Activated CD4-positive, alpha-beta T cell treated with anti-CD3 and anti-CD28 coated beads, Interleukin-2, amount 10 ng/mL, durations not matched to agents 7 days and 5 days (primary cell): ENCODE data around the gene ZBTB7B. TPM values are rescaled to one million over a fixed set of nuclear protein-coding genes. Genes with fewer than 3 reads are reported as not detected.
A peak's percentile ranks its signal among the peaks of the same experiment; 100 is the strongest.

Source experiments
- CTCF ChIA-PET: fragments of 350-600 bp; sonication (Branson Sonifier 250); formaldehyde crosslinking; loops from one replicate; lab custom pipeline; 2021; ENCODE audit warnings: antibody characterized with exemption; lab: Charles Lee
- POLR2A ChIA-PET: fragments of 350-600 bp; sonication (Branson Sonifier 250); formaldehyde crosslinking; loops from one replicate; lab custom pipeline; 2021; ENCODE audit warnings: antibody characterized with exemption; lab: Charles Lee
- DNase-seq: peaks from one replicate; pipeline ENCODE4 v3.0.0-alpha.2; 2020
- H3K27ac Mint-ChIP-seq: one replicate; pipeline ENCODE4 v1.8.0; 2021; ENCODE audit warnings: mild to moderate bottlenecking, moderate library complexity, mixed read lengths
- H3K27me3 Mint-ChIP-seq: one replicate; pipeline ENCODE4 v1.8.0; 2021; ENCODE audit warnings: mixed read lengths
- H3K36me3 Mint-ChIP-seq: one replicate; pipeline ENCODE4 v1.8.0; 2021; ENCODE audit warnings: low read depth, mixed read lengths
- H3K4me1 Mint-ChIP-seq: one replicate; pipeline ENCODE4 v1.8.0; 2021; ENCODE audit warnings: mixed read lengths
- H3K4me3 Mint-ChIP-seq: one replicate; pipeline ENCODE4 v1.8.0; 2021; ENCODE audit warnings: mild to moderate bottlenecking, moderate library complexity, mixed read lengths
- H3K9me3 Mint-ChIP-seq: one replicate; pipeline ENCODE4 v1.8.0; 2021; ENCODE audit warnings: mixed read lengths
- total RNA-seq, 2 experiments: library from RNA; stranded (reverse); gene quantifications; one replicate each; pipeline ENCODE4 v1.2.3, GENCODE V29; 2021

The ZBTB7B gene
- total RNA-seq, 2 experiments from 2014 or later: 112 to 127 TPM

DNA sequence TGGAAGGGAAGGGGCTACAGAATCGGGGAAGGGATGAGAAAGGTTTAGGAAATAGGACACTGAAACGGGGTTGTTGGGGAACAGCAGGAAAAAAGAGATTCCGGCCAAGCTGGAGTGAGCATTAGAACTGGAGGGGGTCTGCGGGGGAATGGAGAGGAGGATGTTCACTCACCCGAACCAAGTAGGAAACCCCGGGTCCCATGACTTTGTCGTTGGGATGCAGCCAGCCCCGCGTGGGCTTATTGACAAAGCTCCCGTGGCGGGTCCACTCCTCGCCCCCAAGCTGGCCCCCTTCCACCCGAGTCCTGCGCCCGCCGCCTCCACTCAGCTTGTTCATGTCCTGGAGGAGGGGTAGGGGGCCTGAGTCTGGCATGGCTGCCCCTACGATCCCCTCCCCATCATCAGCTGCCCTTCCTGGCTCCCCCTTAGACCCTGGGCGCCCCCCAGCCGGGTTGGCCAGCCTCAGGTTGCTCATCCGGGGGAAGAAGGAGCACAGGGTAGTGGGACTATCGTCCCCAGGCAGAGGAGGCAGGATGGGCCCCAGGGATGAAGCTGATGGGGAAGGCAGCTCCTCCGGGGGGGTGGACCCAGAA is 32.6 kb upstream of the ZBTB7B start:
- peaks cover 51% of the 10 kb centered on the region for H3K4me1 Mint-ChIP-seq
- CTCF ChIA-PET: interaction anchor here (1.0 to 6.4 kb wide), 6 partner anchors 9 to 202 kb away, joined by 3 to 26 read pairs (median 8); partner anchors contain the start of genes FLAD1, KRTCAP2, PBXIP1 and PYGO2
- peaks cover 34% of the 10 kb centered on the region for H3K36me3 Mint-ChIP-seq
- no peak overlapping the region for H3K27ac Mint-ChIP-seq
- H3K4me3 Mint-ChIP-seq: no peak overlapping the region
- H3K9me3 Mint-ChIP-seq: no peaks in the 10 kb centered on the region
- no peak for DNase-seq
- POLR2A ChIA-PET: interaction anchor here (1.0 kb wide), 1 partner anchor 13 kb away, joined by 3 read pairs; the partner anchor contains the start of gene FLAD1
- H3K27me3 Mint-ChIP-seq: no peaks in the 10 kb centered on the region

DNA sequence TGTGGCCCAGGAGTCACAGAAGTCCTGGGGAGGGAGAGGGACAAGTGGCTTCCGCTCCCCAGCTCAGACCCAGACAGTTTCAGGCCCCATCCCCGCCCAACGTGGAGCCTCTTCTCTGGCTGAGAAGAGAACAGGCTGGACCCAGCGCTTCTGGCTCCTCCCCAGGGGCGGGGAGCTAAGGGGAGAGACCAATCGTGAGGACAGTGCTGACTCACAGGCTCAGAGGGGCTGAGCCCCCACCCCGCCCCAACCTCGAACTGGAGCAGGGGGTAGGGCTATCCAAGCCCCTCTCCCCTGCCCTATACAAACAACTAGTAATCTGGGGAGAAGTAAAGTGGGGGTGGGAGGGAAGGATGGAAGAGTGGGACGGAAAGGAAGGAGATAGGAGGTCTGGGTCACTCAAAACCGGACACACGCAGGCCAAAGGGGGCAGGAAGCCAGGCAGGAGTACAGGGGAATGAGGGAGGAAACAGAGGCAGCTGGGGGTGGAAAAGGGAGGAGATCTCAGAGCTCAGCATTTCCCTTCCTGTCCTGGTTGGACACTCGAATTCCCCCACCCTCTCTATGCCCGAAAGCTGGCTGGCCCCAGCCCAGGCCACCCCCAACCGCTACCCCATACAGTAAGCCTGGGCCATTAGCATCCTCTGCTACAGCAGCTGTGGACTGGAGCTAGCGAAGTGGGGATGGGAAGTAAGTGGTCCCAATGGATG is 31.8 kb upstream of the ZBTB7B start, which contains the start of gene SHC1:
Gene SHC1, minus strand, starts transcription at position 117 of the 710 bp plus-strand sequence. CDS start 221 bp downstream, outside the sequence.
- POLR2A ChIA-PET: interaction anchor here (0.6 kb wide), 1 partner anchor 82 kb away, joined by 3 read pairs; no protein-coding TSS in a partner anchor
- DNase-seq: peak; percentile 39
- Mint-ChIP-seq H3K9me3 (no peaks in the 10 kb centered on the region), H3K36me3 (peaks cover 34% of the 10 kb centered on the region), H3K4me1 (peaks cover 51% of the 10 kb centered on the region), H3K4me3 (peak within 1 kb of the TSS; percentile 25), H3K27me3 (no peaks in the 10 kb centered on the region), H3K27ac (peak within 1 kb of the TSS; percentile 72)
- CTCF ChIA-PET: interaction anchor here (0.9 to 6.4 kb wide), 11 partner anchors 10 to 202 kb away, joined by 3 to 26 read pairs (median 7); partner anchors contain the start of genes FLAD1, KRTCAP2, LENEP and PMVK

- ChIA-PET CTCF (interaction anchor here (0.6 to 6.4 kb wide), 11 partner anchors 10 to 201 kb away, joined by 3 to 26 read pairs (median 7); partner anchors contain the start of genes FLAD1, KRTCAP2, LENEP and PMVK), POLR2A (no interaction called here)
- Mint-ChIP-seq H3K4me3 (peak overlapping the region; percentile 25), H3K36me3 (peaks cover 32% of the 10 kb centered on the region), H3K27me3 (no peaks in the 10 kb centered on the region), H3K27ac (peak overlapping the region; percentile 63), H3K9me3 (no peaks in the 10 kb centered on the region), H3K4me1 (peaks cover 51% of the 10 kb centered on the region)
- DNase-seq: no peak
Observed at GRCh38 chr1:154971341-154971998, 31.1 kb upstream of the ZBTB7B start.

DNA sequence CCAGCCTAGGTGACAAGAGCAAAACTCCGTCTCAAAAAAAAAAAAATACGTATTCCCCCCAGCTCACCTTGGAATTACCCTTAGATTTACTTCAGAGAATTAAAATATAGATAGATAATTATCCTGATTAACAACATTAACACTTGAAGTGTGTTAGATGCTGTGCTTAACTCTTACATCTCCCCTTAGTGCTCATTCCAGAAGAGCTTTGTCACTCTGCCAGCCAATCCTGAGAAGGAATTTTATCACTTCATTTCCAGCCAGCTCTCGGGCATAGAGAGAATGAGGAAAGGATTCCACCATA is 30.4 kb upstream of the ZBTB7B start:
- ChIA-PET POLR2A (no interaction called here), CTCF (interaction anchor here (0.6 to 6.4 kb wide), 7 partner anchors 11 to 38 kb away, joined by 3 to 26 read pairs (median 7); partner anchors contain the start of genes FLAD1, LENEP, PMVK and PYGO2)
- Mint-ChIP-seq H3K27me3 (no peaks in the 10 kb centered on the region), H3K4me1 (peaks cover 48% of the 10 kb centered on the region), H3K9me3 (no peaks in the 10 kb centered on the region), H3K36me3 (peaks cover 33% of the 10 kb centered on the region), H3K4me3 (no peak overlapping the region), H3K27ac (no peak overlapping the region)
- no peak for DNase-seq

- Mint-ChIP-seq H3K36me3 (peaks cover 32% of the 10 kb centered on the region), H3K27ac (no peak overlapping the region), H3K27me3 (no peaks in the 10 kb centered on the region), H3K9me3 (no peaks in the 10 kb centered on the region), H3K4me1 (peaks cover 43% of the 10 kb centered on the region), H3K4me3 (no peak overlapping the region)
- ChIA-PET POLR2A (interaction anchor here (1.6 kb wide), 1 partner anchor 22 kb away, joined by 6 read pairs; no protein-coding TSS in a partner anchor), CTCF (interaction anchor here (0.6 to 6.4 kb wide), 11 partner anchors 11 to 89 kb away, joined by 3 to 26 read pairs (median 5); partner anchors contain the start of genes FLAD1, PBXIP1, PMVK and PYGO2)
- no peak for DNase-seq
Observed at GRCh38 chr1:154972517-154973343, 29.9 kb upstream of the ZBTB7B start.

DNA sequence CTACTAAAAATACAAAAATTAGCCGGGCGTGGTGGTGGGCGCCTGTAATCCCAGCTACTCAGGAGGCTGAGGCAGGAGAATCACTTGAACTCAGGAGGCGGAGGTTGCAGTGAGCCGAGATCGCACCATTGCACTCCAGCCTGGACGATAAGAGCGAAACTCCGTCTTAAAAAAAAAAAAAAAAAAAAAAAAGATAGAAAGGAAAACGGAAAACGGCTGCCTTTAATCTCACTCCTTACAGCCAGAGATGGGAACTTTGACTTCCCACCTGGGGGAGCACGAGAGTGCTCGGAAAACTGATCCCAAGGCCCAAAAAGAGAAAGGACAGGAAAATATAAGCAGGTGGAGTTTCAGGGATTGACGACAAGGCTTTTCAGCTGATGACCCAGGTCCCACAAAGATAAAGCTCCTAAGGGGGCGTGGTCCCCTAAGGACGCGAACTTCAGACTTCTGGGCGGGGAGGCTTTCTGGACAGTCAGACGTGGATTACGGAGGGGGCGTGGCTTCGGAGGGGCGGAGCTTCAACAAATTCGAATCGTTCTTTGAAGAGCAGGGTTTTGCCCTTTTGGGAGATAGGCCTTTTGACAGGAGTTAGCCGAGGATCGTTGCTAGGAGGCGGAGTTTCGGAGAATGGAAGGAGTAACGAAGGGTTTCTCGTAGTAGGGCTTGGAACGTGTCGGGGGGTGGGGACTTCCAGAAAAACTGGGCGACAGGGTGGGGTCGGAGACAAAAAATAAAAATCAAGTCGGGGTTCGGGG is 29.1 kb upstream of the ZBTB7B start:
- Mint-ChIP-seq H3K27me3 (no peaks in the 10 kb centered on the region), H3K9me3 (no peaks in the 10 kb centered on the region), H3K27ac (no peak overlapping the region), H3K36me3 (peaks cover 32% of the 10 kb centered on the region), H3K4me1 (peaks cover 42% of the 10 kb centered on the region), H3K4me3 (no peak overlapping the region)
- DNase-seq: peak; percentile 96
- POLR2A ChIA-PET: interaction anchor here (0.6 to 1.6 kb wide), 4 partner anchors 12 to 374 kb away, joined by 3 to 6 read pairs (median 4); partner anchors contain the start of gene PYGO2
- CTCF ChIA-PET: interaction anchor here (0.8 to 6.4 kb wide), 15 partner anchors 10 to 248 kb away, joined by 3 to 26 read pairs (median 5); partner anchors contain the start of genes FLAD1, KRTCAP2, PBXIP1 and PMVK

DNA sequence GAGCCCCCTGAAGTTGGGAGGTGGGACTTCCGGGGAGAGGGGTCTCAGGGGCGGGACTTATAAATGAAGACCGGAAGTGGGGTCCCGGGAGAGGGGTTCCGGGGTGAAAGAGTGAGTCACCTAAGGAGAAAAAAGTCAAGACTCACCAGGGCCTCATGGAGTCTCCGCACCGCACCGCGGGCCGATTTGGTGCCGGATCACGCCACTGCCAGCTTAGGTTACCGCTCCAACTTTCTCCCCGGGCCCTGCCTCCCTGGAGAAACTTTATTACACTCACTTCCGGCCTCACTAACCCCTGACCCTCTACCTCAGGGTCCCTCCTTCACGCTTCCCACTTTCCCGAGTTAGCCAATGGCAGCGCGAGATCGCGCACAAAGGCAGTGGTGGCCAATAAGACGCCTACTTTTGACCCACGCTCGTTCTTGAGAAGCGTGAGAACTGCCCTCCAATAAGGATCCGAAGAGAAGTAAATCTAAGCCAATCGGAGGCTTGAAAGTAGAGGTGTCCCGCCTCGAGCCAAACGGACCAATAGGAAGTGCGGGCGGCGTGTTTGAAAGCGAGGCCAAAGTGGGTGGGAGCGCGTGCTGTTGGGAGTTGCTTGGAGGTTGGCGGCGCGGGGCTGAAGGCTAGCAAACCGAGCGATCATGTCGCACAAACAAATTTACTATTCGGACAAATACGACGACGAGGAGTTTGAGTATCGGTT is 28.3 kb upstream of the ZBTB7B start, which contains the start of gene CKS1B:
Gene CKS1B, plus strand, starts transcription at position 580 of the 706 bp plus-strand sequence. Its CDS starts 65 bp downstream, at position 645.
- no peak within 1 kb of the TSS for H3K4me3 Mint-ChIP-seq
- no peaks in the 10 kb centered on the region for H3K9me3 Mint-ChIP-seq
- peak; percentile 98 for DNase-seq
- no peak within 1 kb of the TSS for H3K27ac Mint-ChIP-seq
- no peaks in the 10 kb centered on the region for H3K27me3 Mint-ChIP-seq
- peaks cover 33% of the 10 kb centered on the region for H3K36me3 Mint-ChIP-seq
- CTCF ChIA-PET: interaction anchor here (0.8 to 6.4 kb wide), 15 partner anchors 9 to 247 kb away, joined by 3 to 26 read pairs (median 5); partner anchors contain the start of genes FLAD1, KRTCAP2, PBXIP1 and PMVK
- peaks cover 40% of the 10 kb centered on the region for H3K4me1 Mint-ChIP-seq
- POLR2A ChIA-PET: interaction anchor here (0.6 to 1.6 kb wide), 4 partner anchors 13 to 375 kb away, joined by 3 to 6 read pairs (median 4); partner anchors contain the start of gene PYGO2

DNA sequence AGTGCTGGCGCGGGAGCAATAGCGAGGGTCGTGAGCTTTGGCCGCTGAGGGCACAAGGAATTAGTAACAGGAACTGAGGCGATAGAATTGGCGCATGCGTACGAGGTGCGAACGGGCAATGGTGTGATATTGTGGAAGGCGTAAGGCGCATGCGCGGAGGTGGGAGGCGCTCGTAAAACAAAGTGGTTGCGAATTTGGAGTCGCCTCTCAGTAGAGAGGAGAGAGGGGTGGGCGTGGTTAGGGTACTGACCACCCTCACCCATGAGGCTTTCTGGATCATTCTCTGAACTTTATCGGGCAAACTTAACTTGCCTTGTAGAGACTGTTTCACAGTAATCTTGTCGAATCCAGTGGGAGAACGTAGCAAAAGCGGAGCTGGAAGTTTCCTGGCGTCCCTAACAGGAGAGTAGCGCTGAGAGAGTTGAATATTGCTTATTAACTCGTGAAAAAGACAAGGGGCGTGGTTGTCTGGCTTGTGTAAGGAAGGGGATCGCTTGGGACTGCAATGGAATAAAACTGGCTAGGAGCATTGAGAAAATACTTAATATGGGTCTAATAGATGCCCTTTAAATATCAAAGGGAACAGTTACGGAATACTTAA is 27.7 kb upstream of the ZBTB7B start:
- peaks cover 33% of the 10 kb centered on the region for H3K36me3 Mint-ChIP-seq
- peaks cover 39% of the 10 kb centered on the region for H3K4me1 Mint-ChIP-seq
- H3K27me3 Mint-ChIP-seq: no peaks in the 10 kb centered on the region
- CTCF ChIA-PET: interaction anchor here (1.2 to 6.4 kb wide), 5 partner anchors 8 to 110 kb away, joined by 3 to 26 read pairs (median 9); partner anchors contain the start of genes FLAD1, PBXIP1 and PYGO2
- POLR2A ChIA-PET: interaction anchor here (0.5 to 1.6 kb wide), 3 partner anchors 13 to 20 kb away, joined by 3 to 6 read pairs (median 5); partner anchors contain the start of gene PYGO2
- no peaks in the 10 kb centered on the region for H3K9me3 Mint-ChIP-seq
- H3K4me3 Mint-ChIP-seq: no peak overlapping the region
- no peak overlapping the region for H3K27ac Mint-ChIP-seq
- DNase-seq: peak; percentile 97

- H3K36me3 Mint-ChIP-seq: peaks cover 36% of the 10 kb centered on the region
- no peak overlapping the region for H3K4me3 Mint-ChIP-seq
- POLR2A ChIA-PET: no interaction called here
- CTCF ChIA-PET: interaction anchor here (1.6 to 6.4 kb wide), 2 partner anchors 8 to 42 kb away, joined by 3 to 26 read pairs; partner anchors contain the start of gene FLAD1
- H3K27me3 Mint-ChIP-seq: no peaks in the 10 kb centered on the region
- DNase-seq: peak; percentile 71
- H3K4me1 Mint-ChIP-seq: peaks cover 39% of the 10 kb centered on the region
- no peak overlapping the region for H3K27ac Mint-ChIP-seq
- H3K9me3 Mint-ChIP-seq: no peaks in the 10 kb centered on the region
Observed at GRCh38 chr1:154975409-154976059, 27.1 kb upstream of the ZBTB7B start.
